RWPE2 (cell line): Measurements from ENCODE around the gene CCL18.
"Not testable (repeated sequence)": the region's sequence is repeated elsewhere in the genome, so short reads cannot be mapped to it uniquely, and the experiment has no call there.

Experiments
- ATAC-seq: fragments of 200-7000 bp; cut with Tn5 transposase; 3 replicates; pipeline ENCODE4 v1.9.1; 2021; ENCODE audit warnings: low read depth
- DNase-seq: peaks from one replicate; pipeline ENCODE4 v3.0.0-alpha.2; 2020; ENCODE audit warnings: low spot score
- H3K27ac ChIP-seq: fragments of 450-650 bp; 2 replicates; pipeline ENCODE4 v1.5.1; 2017; ENCODE audit warnings: mild to moderate bottlenecking; ENCODE audit not compliant: poor library complexity, severe bottlenecking
- H3K27me3 ChIP-seq: fragments of 250-450 bp; sonication (Bioruptor Pico); 2 replicates; pipeline ENCODE4 v1.5.1; 2021; ENCODE audit warnings: mild to moderate bottlenecking, moderate library complexity; ENCODE audit not compliant: insufficient read depth, poor library complexity, severe bottlenecking
- H3K36me3 ChIP-seq: fragments of 250-450 bp; sonication (Bioruptor Pico); 2 replicates; pipeline ENCODE4 v1.5.1; 2020; ENCODE audit warnings: low read depth, mild to moderate bottlenecking, moderate library complexity
- H3K4me1 ChIP-seq: fragments of 250-450 bp; sonication (Bioruptor Pico); 2 replicates; pipeline ENCODE4 v1.5.1; 2021; ENCODE audit warnings: mild to moderate bottlenecking, moderate library complexity; ENCODE audit not compliant: insufficient read depth, poor library complexity, severe bottlenecking
- H3K4me3 ChIP-seq: fragments of 250-450 bp; sonication (Bioruptor Pico); 2 replicates; pipeline ENCODE4 v1.5.1; 2021; ENCODE audit warnings: mild to moderate bottlenecking, moderate library complexity; ENCODE audit not compliant: severe bottlenecking
- H3K9me3 ChIP-seq: fragments of 250-450 bp; sonication (Bioruptor Pico); 2 replicates; pipeline ENCODE4 v1.5.1; 2021; ENCODE audit warnings: mild to moderate bottlenecking, moderate library complexity; ENCODE audit not compliant: severe bottlenecking
- CTCF ChIP-seq: fragments of 450-650 bp; IDR thresholded peaks from one replicate; pipeline ENCODE4 v1.5.1; 2017; ENCODE audit warnings: mild to moderate bottlenecking, moderate library complexity; ENCODE audit not compliant: poor library complexity, severe bottlenecking

CCL18 gene

DNA sequence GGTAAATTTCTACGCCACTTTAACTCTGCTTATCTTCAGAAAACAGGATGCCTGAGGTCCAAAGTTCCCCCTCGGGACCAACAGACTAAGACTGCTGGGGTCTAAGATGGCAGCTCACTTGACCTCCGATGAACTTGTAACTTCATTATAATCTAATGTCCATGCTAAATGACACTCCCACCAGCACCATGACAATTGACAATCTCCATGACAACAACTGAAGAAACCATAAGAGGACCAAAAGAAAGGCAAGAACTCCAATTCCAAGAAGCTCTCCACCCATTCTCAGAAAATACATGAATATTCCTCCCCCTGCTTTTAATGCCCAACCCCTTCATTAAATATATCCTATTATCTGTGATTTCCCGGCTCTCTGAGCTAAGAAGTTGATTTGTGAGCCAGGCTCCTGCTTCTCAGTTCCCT lies 47.0 kb downstream of the CCL18 start:
- ATAC-seq (no peak), DNase-seq (no peak)
- Histone ChIP-seq H3K4me1 (no peaks in the 10 kb centered on the region), H3K27ac (no peak overlapping the region), H3K27me3 (peaks cover 6% of the 10 kb centered on the region), H3K4me3 (no peak overlapping the region), H3K36me3 (no peaks in the 10 kb centered on the region), H3K9me3 (no peaks in the 10 kb centered on the region)
- no peak for TF ChIP-seq CTCF

GRCh38 chr17:36112572-36112971 lies 48.5 kb downstream of the CCL18 start:
- TF ChIP-seq CTCF = no peak
- DNase-seq = no peak

GRCh38 chr17:36113131-36113530 lies 49.1 kb downstream of the CCL18 start:
- not testable (repeated sequence) for DNase-seq, H3K27me3 ChIP-seq

More at GRCh38 chr17:36112572-36112971, 48.5 kb downstream of the CCL18 start:
- no peak overlapping the region for H3K4me3 ChIP-seq
- ATAC-seq = no peak
- H3K27ac ChIP-seq = no peak overlapping the region
- H3K9me3 ChIP-seq = no peaks in the 10 kb centered on the region
- H3K36me3 ChIP-seq = no peaks in the 10 kb centered on the region
- H3K27me3 ChIP-seq = peaks cover 6% of the 10 kb centered on the region
- no peaks in the 10 kb centered on the region for H3K4me1 ChIP-seq

DNA sequence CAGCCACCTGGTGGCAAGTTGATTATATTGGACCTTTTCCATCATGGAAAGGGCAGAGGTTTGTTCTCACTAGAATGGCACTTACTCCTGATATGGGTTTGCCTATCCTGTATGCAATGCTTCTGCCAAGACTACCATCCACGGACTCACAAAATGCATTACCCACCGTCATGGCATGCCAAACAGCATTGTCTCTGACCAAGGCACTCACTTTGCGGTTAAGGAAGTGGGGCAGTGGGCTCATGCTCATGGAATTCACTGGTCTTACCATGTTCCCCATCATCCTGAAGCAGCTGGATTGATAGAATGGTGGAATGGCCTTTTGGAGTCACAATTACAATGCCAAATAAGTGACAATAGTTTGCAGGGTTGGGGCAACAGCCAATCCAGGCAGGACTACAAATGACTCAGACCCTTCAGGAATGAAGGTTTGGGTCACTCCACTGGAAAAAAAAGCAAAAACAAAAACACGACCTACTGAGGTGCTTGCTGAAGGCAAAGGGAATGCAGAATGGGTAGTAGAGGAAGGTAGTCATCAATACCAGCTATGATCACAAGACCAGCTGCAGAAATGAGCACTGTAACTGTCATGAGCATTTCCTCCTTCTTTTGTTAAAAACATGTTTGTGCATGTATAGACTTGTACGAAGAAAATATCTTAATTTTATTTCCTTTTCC lies 51.0 kb downstream of the CCL18 start:
- not testable (repeated sequence) for ATAC-seq, H3K27me3 ChIP-seq, H3K27ac ChIP-seq, DNase-seq, H3K36me3 ChIP-seq, H3K4me3 ChIP-seq, H3K4me1 ChIP-seq, H3K9me3 ChIP-seq

More at GRCh38 chr17:36113131-36113530, 49.1 kb downstream of the CCL18 start:
- H3K4me1 ChIP-seq, H3K4me3 ChIP-seq, ATAC-seq, H3K36me3 ChIP-seq, H3K9me3 ChIP-seq, H3K27ac ChIP-seq: not testable (repeated sequence)

DNA sequence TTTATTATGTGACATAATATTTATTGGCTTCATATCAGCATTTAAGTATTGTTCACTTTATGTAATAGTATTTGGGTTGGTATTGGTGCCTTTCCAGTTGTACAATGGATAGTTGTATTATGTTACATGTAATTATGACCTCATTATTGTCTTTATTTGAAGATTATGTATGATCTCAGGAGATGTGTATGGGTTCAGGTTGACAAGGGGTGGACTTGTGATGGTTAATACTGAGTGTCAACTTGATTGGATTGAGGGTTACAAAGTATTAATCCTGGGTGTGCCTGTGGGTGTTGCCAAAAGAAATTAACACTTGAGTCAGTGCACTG lies 51.5 kb downstream of the CCL18 start:
- H3K27ac ChIP-seq, ATAC-seq: not testable (repeated sequence)

DNA sequence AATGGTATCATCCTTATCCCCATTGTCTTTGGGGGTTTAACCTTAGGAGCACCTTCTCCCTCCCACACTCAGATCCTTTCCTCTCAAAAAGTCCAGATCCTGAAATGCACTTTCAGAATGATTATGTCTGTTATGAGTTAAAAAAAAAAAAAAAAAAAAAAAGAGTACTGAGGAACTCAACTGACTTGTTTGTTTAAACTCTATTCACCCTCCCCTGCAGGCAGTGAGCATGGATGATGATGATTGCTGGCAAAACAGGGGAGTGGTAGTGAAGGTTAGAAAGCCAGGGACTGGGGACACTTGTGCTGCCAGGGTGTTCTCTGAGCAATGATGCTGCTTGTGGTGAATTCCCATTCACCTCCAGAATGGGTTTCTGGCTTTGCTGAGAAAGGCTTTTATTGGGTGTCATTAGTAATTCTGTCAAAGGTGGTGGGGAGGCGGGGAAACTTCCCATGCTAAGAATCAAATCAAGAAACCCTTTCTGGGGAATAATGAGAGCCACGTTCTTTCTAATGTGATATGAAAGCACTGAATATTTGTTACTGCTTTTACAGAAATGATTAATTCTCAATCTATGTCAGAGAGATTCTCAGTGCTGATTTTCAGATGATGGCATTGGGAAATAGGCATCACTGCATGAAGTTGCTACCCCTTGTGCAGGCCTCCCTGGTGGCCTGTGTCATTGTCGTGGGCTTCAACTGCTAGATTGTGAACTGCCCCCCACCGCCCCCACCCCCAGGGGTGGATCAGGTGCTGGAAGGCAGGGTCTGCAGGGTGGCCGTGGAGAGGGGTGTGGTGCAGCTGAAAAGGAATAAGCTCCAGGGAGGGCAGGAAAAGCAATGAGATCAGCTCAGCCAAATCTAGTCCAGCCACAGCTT lies 53.7 kb downstream of the CCL18 start:
- no peak for ATAC-seq
- Histone ChIP-seq H3K9me3 (no peaks in the 10 kb centered on the region), H3K36me3 (no peaks in the 10 kb centered on the region), H3K4me1 (no peaks in the 10 kb centered on the region), H3K27ac (no peak overlapping the region), H3K27me3 (no peaks in the 10 kb centered on the region), H3K4me3 (no peak overlapping the region)
- DNase-seq = no peak
- no peak for TF ChIP-seq CTCF

More for the DNA sequence above, 51.5 kb downstream of the CCL18 start:
- not testable (repeated sequence) for DNase-seq, H3K4me3 ChIP-seq, H3K4me1 ChIP-seq, H3K9me3 ChIP-seq, H3K27me3 ChIP-seq, H3K36me3 ChIP-seq
